GM23338 (cell line): ENCODE results near the gene GHRHR. TPM values are rescaled to one million over a fixed set of nuclear protein-coding genes. Genes with fewer than 3 reads are reported as not detected.

Experiments used
- ATAC-seq: fragments of 200-7000 bp; cut with Tn5 transposase; 3 replicates; pipeline ENCODE4 v1.9.1; 2020
- DNase-seq: peaks from one replicate; pipeline ENCODE4 v3.0.0-alpha.2; 2015; ENCODE audit warnings: low spot score
- H2AFZ ChIP-seq: fragments of 200-600 bp; sonication (generic); 2 replicates; pipeline ENCODE4 v1.8.0; 2016; ENCODE audit warnings: antibody characterized with exemption, mild to moderate bottlenecking, moderate library complexity
- H3F3A ChIP-seq: fragments of 200-600 bp; sonication (generic); replicated peaks from 2 replicates; pipeline ENCODE4 v1.8.0; 2017; ENCODE audit warnings: antibody characterized with exemption, mixed run types, low read depth
- H3K27ac ChIP-seq: fragments of 200-600 bp; sonication (generic); 2 replicates; pipeline ENCODE4 v1.6.1; 2016; ENCODE audit warnings: low read depth
- H3K27me3 ChIP-seq: fragments of 200-600 bp; sonication (generic); 2 replicates; pipeline ENCODE4 v1.8.0; 2016; ENCODE audit warnings: mild to moderate bottlenecking, mixed run types, moderate library complexity; ENCODE audit not compliant: insufficient read depth
- H3K36me3 ChIP-seq: fragments of 200-600 bp; sonication (generic); 2 replicates; pipeline ENCODE4 v1.8.0; 2016; ENCODE audit warnings: mild to moderate bottlenecking; ENCODE audit not compliant: insufficient read depth
- H3K4me1 ChIP-seq: fragments of 200-600 bp; sonication (generic); 2 replicates; pipeline ENCODE4 v1.8.0; 2016; ENCODE audit warnings: mild to moderate bottlenecking, moderate library complexity; ENCODE audit not compliant: insufficient read depth
- H3K4me2 ChIP-seq: fragments of 200-600 bp; sonication (generic); 2 replicates; pipeline ENCODE4 v1.7.1; 2017; ENCODE audit warnings: mixed run types
- H3K4me3 ChIP-seq: fragments of 200-600 bp; sonication (generic); 2 replicates; pipeline ENCODE4 v1.6.1; 2016; ENCODE audit warnings: mixed run types
- H3K79me2 ChIP-seq: fragments of 200-600 bp; sonication (generic); replicated peaks from 2 replicates; pipeline ENCODE4 v1.8.0; 2017; ENCODE audit warnings: mild to moderate bottlenecking; ENCODE audit not compliant: insufficient read depth
- H3K9me2 ChIP-seq: fragments of 200-600 bp; sonication (generic); 2 replicates; pipeline ENCODE4 v1.8.0; 2017; ENCODE audit not compliant: insufficient read depth
- H4K20me1 ChIP-seq: fragments of 200-600 bp; sonication (generic); replicated peaks from 2 replicates; pipeline ENCODE4 v1.8.0; 2017; ENCODE audit warnings: mild to moderate bottlenecking; ENCODE audit not compliant: insufficient read depth
- H3K27ac Mint-ChIP-seq: 2 replicates; pipeline ENCODE4 v1.8.0; 2020; ENCODE audit warnings: inconsistent platforms, mild to moderate bottlenecking, moderate library complexity, mixed read lengths
- H3K27me3 Mint-ChIP-seq: 3 replicates; pipeline ENCODE4 v1.8.0; 2022; ENCODE audit warnings: low read depth, mild to moderate bottlenecking, moderate library complexity, mixed read lengths, inconsistent platforms; ENCODE audit not compliant: insufficient read depth, poor library complexity
- H3K36me3 Mint-ChIP-seq: 3 replicates; pipeline ENCODE4 v1.8.0; 2021; ENCODE audit warnings: low read depth, mild to moderate bottlenecking, inconsistent platforms, moderate library complexity, mixed read lengths
- H3K4me1 Mint-ChIP-seq: 3 replicates; pipeline ENCODE4 v1.8.0; 2020; ENCODE audit warnings: mild to moderate bottlenecking, inconsistent platforms, mixed read lengths
- H3K4me3 Mint-ChIP-seq: 3 replicates; pipeline ENCODE4 v1.8.0; 2021; ENCODE audit warnings: moderate library complexity, mild to moderate bottlenecking, inconsistent platforms, mixed read lengths
- H3K9me3 Mint-ChIP-seq: 3 replicates; pipeline ENCODE4 v1.8.0; 2020; ENCODE audit warnings: moderate library complexity, mild to moderate bottlenecking, inconsistent platforms, mixed read lengths
- CREB1 ChIP-seq: fragments of 250-450 bp; sonication (Bioruptor Pico); IDR thresholded peaks from 2 replicates; pipeline ENCODE4 v1.5.0; 2020; ENCODE audit warnings: low read depth, mild to moderate bottlenecking, moderate library complexity
- CTCF ChIP-seq, 2 experiments: fragments of 200-600 bp in 1 of 2; sonication (generic) in 1 of 2; conservative IDR thresholded peaks; 2 replicates each; pipeline versions ENCODE4 v1.5.1 to v1.6.1; 2016 to 2017; ENCODE audit warnings: antibody characterized with exemption in 2 of 2, low read depth in 2 of 2, mild to moderate bottlenecking in 2 of 2, moderate library complexity in 1 of 2
- EZH2 ChIP-seq: fragments of 200-600 bp; sonication (generic); IDR thresholded peaks from one replicate; pipeline ENCODE4 v1.8.0; 2017; ENCODE audit warnings: antibody characterized with exemption, mild to moderate bottlenecking, low read depth; ENCODE audit not compliant: unreplicated experiment
- EZH2phosphoT487 ChIP-seq: fragments of 200-600 bp; sonication (generic); IDR thresholded peaks from one replicate; pipeline ENCODE4 v1.8.1; 2018; ENCODE audit warnings: antibody characterized with exemption; ENCODE audit not compliant: unreplicated experiment
- JUNB ChIP-seq: IDR thresholded peaks from one replicate; pipeline ENCODE4 v1.6.1; 2016; ENCODE audit warnings: antibody characterized with exemption; ENCODE audit not compliant: unreplicated experiment
- NANOG ChIP-seq: IDR thresholded peaks from 2 replicates; pipeline ENCODE4 v1.6.1; 2016; ENCODE audit warnings: antibody characterized with exemption, borderline replicate concordance
- POLR2AphosphoS5 ChIP-seq: IDR thresholded peaks from 2 replicates; pipeline ENCODE4 v1.6.1; 2016; ENCODE audit warnings: antibody characterized with exemption, low read depth
- STAT1 ChIP-seq: IDR thresholded peaks from one replicate; pipeline ENCODE4 v1.6.1; 2016; ENCODE audit warnings: antibody characterized with exemption; ENCODE audit not compliant: unreplicated experiment
- ZNF114 ChIP-seq: fragments of 250-450 bp; sonication (Bioruptor Pico); IDR thresholded peaks from 2 replicates; pipeline ENCODE4 v1.5.0; 2020; ENCODE audit warnings: mild to moderate bottlenecking, moderate library complexity
- ZNF331 ChIP-seq: fragments of 250-450 bp; sonication (Bioruptor Pico); IDR thresholded peaks from 2 replicates; pipeline ENCODE4 v1.5.0; 2020; ENCODE audit warnings: low read depth, mild to moderate bottlenecking, moderate library complexity
- ZNF462 ChIP-seq: fragments of 250-450 bp; sonication (Bioruptor Pico); IDR thresholded peaks from 2 replicates; pipeline ENCODE4 v1.5.0; 2020; ENCODE audit warnings: mild to moderate bottlenecking, moderate library complexity
- polyA plus RNA-seq: library from polyadenylated mRNA; unstranded; fragments of >200 nt; fragmentation: Nextera tagmentation; extraction: Ambion mirVana; gene quantifications from 2 replicates; pipeline ENCODE4 v1.2.1, GENCODE V29; 2016
- total RNA-seq: library from RNA; depleted of rRNA; stranded (reverse); fragments of >200 nt; shearing (Covaris generic); gene quantifications from 2 replicates; pipeline ENCODE4 v1.2.3, GENCODE V29; 2014
- TF ChIP-seq, protein P1 (sequence below): IDR thresholded peaks from 2 replicates; pipeline ENCODE4 v1.6.1; 2016; ENCODE audit warnings: antibody characterized with exemption
- TF ChIP-seq, protein P2 (sequence below): IDR thresholded peaks from one replicate; pipeline ENCODE4 v1.6.1; 2018; ENCODE audit warnings: antibody characterized with exemption; ENCODE audit not compliant: unreplicated experiment

Gene GHRHR
- total and polyA plus RNA-seq, 2 experiments from 2014 or later: 2.2 TPM; not detected in 1

GRCh38 chr7:30927040-30927439 is 36.7 kb upstream of the GHRHR start:
- H3K36me3 Mint-ChIP-seq: no peaks in the 10 kb centered on the region
- Histone ChIP-seq H2AFZ (no peak overlapping the region), H3K9me2 (peaks cover 6% of the 10 kb centered on the region; the same call in 1 of the 2 replicates), H3K4me3 (no peak overlapping the region), H4K20me1 (no peaks in the 10 kb centered on the region), H3K79me2 (no peaks in the 10 kb centered on the region), H3K4me1 (no peaks in the 10 kb centered on the region), H3K36me3 (no peaks in the 10 kb centered on the region), H3K27ac (no peak overlapping the region), H3K4me2 (no peak overlapping the region), H3F3A (no peaks in the 10 kb centered on the region), H3K27me3 (no peaks in the 10 kb centered on the region)
- H3K27me3 Mint-ChIP-seq: peaks cover 11% of the 10 kb centered on the region
- no peak for ATAC-seq
- no peak overlapping the region for H3K27ac Mint-ChIP-seq
- TF ChIP-seq EZH2phosphoT487 (no peak), ZNF114 (CRISPR knock-in tag) (no peak), ZNF331 (CRISPR knock-in tag) (no peak), CREB1 (no peak), STAT1 (no peak), POLR2AphosphoS5 (no peak), EZH2 (no peak), JUNB (no peak), NANOG (no peak), ZNF462 (CRISPR knock-in tag) (no peak), CTCF (conservative IDR thresholded peaks at IDR 0.05; ENCODE audit: low read depth in 2 of 2) (no peak)
- TF ChIP-seq, protein P1, sequence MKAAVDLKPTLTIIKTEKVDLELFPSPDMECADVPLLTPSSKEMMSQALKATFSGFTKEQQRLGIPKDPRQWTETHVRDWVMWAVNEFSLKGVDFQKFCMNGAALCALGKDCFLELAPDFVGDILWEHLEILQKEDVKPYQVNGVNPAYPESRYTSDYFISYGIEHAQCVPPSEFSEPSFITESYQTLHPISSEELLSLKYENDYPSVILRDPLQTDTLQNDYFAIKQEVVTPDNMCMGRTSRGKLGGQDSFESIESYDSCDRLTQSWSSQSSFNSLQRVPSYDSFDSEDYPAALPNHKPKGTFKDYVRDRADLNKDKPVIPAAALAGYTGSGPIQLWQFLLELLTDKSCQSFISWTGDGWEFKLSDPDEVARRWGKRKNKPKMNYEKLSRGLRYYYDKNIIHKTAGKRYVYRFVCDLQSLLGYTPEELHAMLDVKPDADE: no peak
- TF ChIP-seq, protein P2, sequence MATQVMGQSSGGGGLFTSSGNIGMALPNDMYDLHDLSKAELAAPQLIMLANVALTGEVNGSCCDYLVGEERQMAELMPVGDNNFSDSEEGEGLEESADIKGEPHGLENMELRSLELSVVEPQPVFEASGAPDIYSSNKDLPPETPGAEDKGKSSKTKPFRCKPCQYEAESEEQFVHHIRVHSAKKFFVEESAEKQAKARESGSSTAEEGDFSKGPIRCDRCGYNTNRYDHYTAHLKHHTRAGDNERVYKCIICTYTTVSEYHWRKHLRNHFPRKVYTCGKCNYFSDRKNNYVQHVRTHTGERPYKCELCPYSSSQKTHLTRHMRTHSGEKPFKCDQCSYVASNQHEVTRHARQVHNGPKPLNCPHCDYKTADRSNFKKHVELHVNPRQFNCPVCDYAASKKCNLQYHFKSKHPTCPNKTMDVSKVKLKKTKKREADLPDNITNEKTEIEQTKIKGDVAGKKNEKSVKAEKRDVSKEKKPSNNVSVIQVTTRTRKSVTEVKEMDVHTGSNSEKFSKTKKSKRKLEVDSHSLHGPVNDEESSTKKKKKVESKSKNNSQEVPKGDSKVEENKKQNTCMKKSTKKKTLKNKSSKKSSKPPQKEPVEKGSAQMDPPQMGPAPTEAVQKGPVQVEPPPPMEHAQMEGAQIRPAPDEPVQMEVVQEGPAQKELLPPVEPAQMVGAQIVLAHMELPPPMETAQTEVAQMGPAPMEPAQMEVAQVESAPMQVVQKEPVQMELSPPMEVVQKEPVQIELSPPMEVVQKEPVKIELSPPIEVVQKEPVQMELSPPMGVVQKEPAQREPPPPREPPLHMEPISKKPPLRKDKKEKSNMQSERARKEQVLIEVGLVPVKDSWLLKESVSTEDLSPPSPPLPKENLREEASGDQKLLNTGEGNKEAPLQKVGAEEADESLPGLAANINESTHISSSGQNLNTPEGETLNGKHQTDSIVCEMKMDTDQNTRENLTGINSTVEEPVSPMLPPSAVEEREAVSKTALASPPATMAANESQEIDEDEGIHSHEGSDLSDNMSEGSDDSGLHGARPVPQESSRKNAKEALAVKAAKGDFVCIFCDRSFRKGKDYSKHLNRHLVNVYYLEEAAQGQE: no peak
- no peaks in the 10 kb centered on the region for H3K4me1 Mint-ChIP-seq
- DNase-seq: no peak
- H3K4me3 Mint-ChIP-seq: no peak overlapping the region
- no peaks in the 10 kb centered on the region for H3K9me3 Mint-ChIP-seq
